Spleen (tissue), 11 donors: ENCODE data around the gene SPEM2. TPM values are rescaled to one million over a fixed set of nuclear protein-coding genes. Genes with fewer than 3 reads are reported as not detected.

Experiments used
- DNase-seq: peaks from one replicate; pipeline ENCODE4 v3.0.0-alpha.2; 2020
- H3K27ac ChIP-seq, 8 donors: fragments of 200-600 bp; sonication (generic) in 7 of 8; 1 replicate in 4 of 8; 2 replicates in 4 of 8; pipeline versions ENCODE4 v1.5.0 to v1.8.0; 2016 to 2021; ENCODE audit warnings: inconsistent platforms in 4 of 8, mild to moderate bottlenecking in 4 of 8, moderate library complexity in 1 of 8
- H3K27me3 ChIP-seq, 7 donors: fragments of 200-600 bp; sonication (generic) in 6 of 7; replicated peaks in 1 of 7; 1 replicate in 4 of 7; 2 replicates in 3 of 7; pipeline versions ENCODE4 v1.5.0 to v1.8.0; 2016 to 2021; ENCODE audit warnings: inconsistent platforms in 3 of 7, mild to moderate bottlenecking in 1 of 7
- H3K36me3 ChIP-seq, 6 donors: fragments of 200-600 bp; sonication (generic) in 5 of 6; 1 replicate in 4 of 6; 2 replicates in 2 of 6; pipeline versions ENCODE4 v1.5.0 to v1.8.0; 2016 to 2021; ENCODE audit warnings: inconsistent platforms in 2 of 6
- H3K4me1 ChIP-seq, 6 donors: fragments of 200-600 bp; sonication (generic) in 5 of 6; 1 replicate in 3 of 6; 2 replicates in 3 of 6; pipeline versions ENCODE4 v1.5.0 to v1.8.0; 2016 to 2021; ENCODE audit warnings: inconsistent platforms in 3 of 6
- H3K4me3 ChIP-seq, 8 donors: fragments of 200-600 bp; sonication (generic) in 7 of 8; 1 replicate in 4 of 8; 2 replicates in 4 of 8; pipeline versions ENCODE4 v1.5.0 to v1.8.0; 2016 to 2021; ENCODE audit warnings: inconsistent platforms in 4 of 8, mild to moderate bottlenecking in 4 of 8, moderate library complexity in 2 of 8
- H3K9me3 ChIP-seq, 8 donors: fragments of 200-600 bp; sonication (generic) in 7 of 8; 1 replicate in 4 of 8; 2 replicates in 4 of 8; pipeline versions ENCODE4 v1.5.0 to v1.8.0; 2016 to 2021; ENCODE audit warnings: inconsistent platforms in 4 of 8
- CTCF ChIP-seq, 11 experiments: fragments of 200-600 bp in 7 of 11; fragments of 450-650 bp in 4 of 11; sonication (generic) in 4 of 11; IDR thresholded peaks in 8 of 11; conservative IDR thresholded peaks in 3 of 11; 1 replicate in 7 of 11; 2 replicates in 4 of 11; pipeline versions ENCODE4 v1.4.0 to v1.8.0; 2016 to 2021; ENCODE audit warnings: antibody characterized with exemption in 11 of 11, inconsistent platforms in 4 of 11, mild to moderate bottlenecking in 1 of 11
- POLR2A ChIP-seq, 3 donors: fragments of 450-650 bp; IDR thresholded peaks; one replicate each; pipeline ENCODE4 v1.5.1; 2017; ENCODE audit warnings: antibody characterized with exemption in 3 of 3, mild to moderate bottlenecking in 1 of 3
- POLR2AphosphoS5 ChIP-seq, 3 donors: sonication (generic); formaldehyde crosslinking; IDR thresholded peaks; one replicate each; pipeline ENCODE4 v1.5.1; 2017; ENCODE audit warnings: antibody characterized with exemption in 3 of 3
- WGBS, 5 donors: extraction: QIAGEN DNeasy Blood & Tissue Kit in 3 of 5; methylation state at CpG; one replicate each; pipeline versions ENCODE4 v1.1.5 to v1.1.7; 2013 to 2018; 5-methylcytosine and 5-hydroxymethylcytosine counted together
- intact Hi-C: fragments of 100-400 bp; cut with DNase I; formaldehyde crosslinking; loops from one replicate; pipeline ENCODE4 v1.15.0; 2023; ENCODE audit warnings: low total_unique reads
- polyA plus RNA-seq, 3 donors: library from polyadenylated mRNA; stranded (reverse); fragments of 200-250 nt; gene quantifications; one replicate each; pipeline ENCODE4 v1.2.1, GENCODE V29; 2013
- total RNA-seq, 7 donors: library from RNA; depleted of rRNA in 3 of 7; stranded (reverse); fragments of >200 nt in 3 of 7; fragmentation: NEBNext Ultra II Directional in 4 of 7; extraction: Animal tissue kit (Norgen Biotek cat#: 25700) in 4 of 7; gene quantifications; one replicate each; pipeline versions ENCODE4 v1.1.0 to v1.2.1, GENCODE V29; 2016 to 2021
- donor health status: healthy with polysubstance abuse.
- donor health status: DM: no; HTN: no; CAD: no; lungs with moderate emphysema.
- donor health status: DM: no; HTN: no; CAD: no.
- donor health status: Bipolar disorder and iron deficiency.
- donor health status: healthy.
- donor health status: DM: no; HTN: no; CAD: no.
- donor health status: DM: yes; HTN: yes; CAD: no.

Gene SPEM2
- total and polyA plus RNA-seq, 10 donors, result not detected

GRCh38 chr17:7409716-7410115, 15.7 kb upstream of the SPEM2 start:
- peaks cover 0 to 27% (median 7%) of the 10 kb centered on the region in 7 donors for H3K27me3 ChIP-seq
- DNase-seq, result no peak
- no peak for TF ChIP-seq POLR2AphosphoS5 (IDR thresholded peaks at IDR 0.05)
- TF ChIP-seq POLR2A (IDR thresholded peaks at IDR 0.05), result no peak
- no peak for TF ChIP-seq CTCF (IDR thresholded peaks at IDR 0.05 in 8 of 11, conservative IDR thresholded peaks at IDR 0.05 in 3 of 11)
- H3K4me1 ChIP-seq, result peaks cover 0 to 22% (median 9%) of the 10 kb centered on the region in 6 donors
- H3K9me3 ChIP-seq, result no peaks in the 10 kb centered on the region
- no peaks in the 10 kb centered on the region for H3K36me3 ChIP-seq
- H3K27ac ChIP-seq, result no peak overlapping the region
- WGBS, 5 donors, result 87 to 98% (median 93%) methylated on average over 6 of the region's 6 CpGs
- intact Hi-C loops, result no loop called here
- no peak overlapping the region for H3K4me3 ChIP-seq

GRCh38 chr17:7410634-7411426, 14.6 kb upstream of the SPEM2 start:
- H3K27ac ChIP-seq, result no peak overlapping the region
- H3K4me3 ChIP-seq, result no peak overlapping the region
- peaks cover 0 to 16% (median 0%) of the 10 kb centered on the region in 7 donors for H3K27me3 ChIP-seq
- no peaks in the 10 kb centered on the region for H3K36me3 ChIP-seq
- TF ChIP-seq POLR2A (IDR thresholded peaks at IDR 0.05), result no peak
- no peak for TF ChIP-seq CTCF (IDR thresholded peaks at IDR 0.05 in 8 of 11, conservative IDR thresholded peaks at IDR 0.05 in 3 of 11)
- no peak for TF ChIP-seq POLR2AphosphoS5 (IDR thresholded peaks at IDR 0.05)
- no peak for DNase-seq
- H3K4me1 ChIP-seq, result peaks cover 0 to 11% (median 2%) of the 10 kb centered on the region in 6 donors
- 86 to 93% (median 90%) methylated on average over 25 of the region's 25 CpGs for WGBS, 5 donors
- intact Hi-C loops, result no loop called here
- H3K9me3 ChIP-seq, result no peaks in the 10 kb centered on the region

- no peaks in the 10 kb centered on the region for H3K36me3 ChIP-seq
- intact Hi-C loops, result no loop called here
- 89 to 98% (median 94%) methylated on average over 5 to 8 of the region's 8 CpGs for WGBS, 5 donors
- H3K9me3 ChIP-seq, result no peaks in the 10 kb centered on the region
- no peak overlapping the region for H3K27ac ChIP-seq
- peaks cover 0 to 14% (median 0%) of the 10 kb centered on the region in 7 donors for H3K27me3 ChIP-seq
- no peak for DNase-seq
- TF ChIP-seq CTCF (IDR thresholded peaks at IDR 0.05 in 8 of 11, conservative IDR thresholded peaks at IDR 0.05 in 3 of 11) (no peak), POLR2AphosphoS5 (IDR thresholded peaks at IDR 0.05) (no peak), POLR2A (IDR thresholded peaks at IDR 0.05) (no peak)
- H3K4me1 ChIP-seq, result peaks cover 0 to 10% (median 0%) of the 10 kb centered on the region in 6 donors
- H3K4me3 ChIP-seq, result no peak overlapping the region
Measured at GRCh38 chr17:7411427-7411750, 14.0 kb upstream of the SPEM2 start.

GRCh38 chr17:7413346-7413985, 11.9 kb upstream of the SPEM2 start:
- DNase-seq, result no peak
- 56 to 81% (median 75%) methylated on average over 3 to 6 of the region's 6 CpGs for WGBS, 5 donors
- TF ChIP-seq POLR2A (IDR thresholded peaks at IDR 0.05) (no peak), CTCF (IDR thresholded peaks at IDR 0.05 in 8 of 11, conservative IDR thresholded peaks at IDR 0.05 in 3 of 11) (no peak), POLR2AphosphoS5 (IDR thresholded peaks at IDR 0.05) (no peak)

More at GRCh38 chr17:7413346-7413985, 11.9 kb upstream of the SPEM2 start:
- H3K4me3 ChIP-seq, result no peak overlapping the region
- intact Hi-C loops, result no loop called here
- H3K9me3 ChIP-seq, result no peaks in the 10 kb centered on the region
- H3K4me1 ChIP-seq, result peaks cover 0 to under 1% (median 0%) of the 10 kb centered on the region in 6 donors
- peaks cover 0 to 7% (median 0%) of the 10 kb centered on the region in 6 donors for H3K36me3 ChIP-seq
- H3K27ac ChIP-seq, result peak overlapping the region in 5 of 8 donors; percentile 5 to 33 (median 23)
- H3K27me3 ChIP-seq, result peaks cover 0 to 6% (median 0%) of the 10 kb centered on the region in 7 donors
